Measurements from ENCODE around the gene C22orf31.

Gene C22orf31

DNA sequence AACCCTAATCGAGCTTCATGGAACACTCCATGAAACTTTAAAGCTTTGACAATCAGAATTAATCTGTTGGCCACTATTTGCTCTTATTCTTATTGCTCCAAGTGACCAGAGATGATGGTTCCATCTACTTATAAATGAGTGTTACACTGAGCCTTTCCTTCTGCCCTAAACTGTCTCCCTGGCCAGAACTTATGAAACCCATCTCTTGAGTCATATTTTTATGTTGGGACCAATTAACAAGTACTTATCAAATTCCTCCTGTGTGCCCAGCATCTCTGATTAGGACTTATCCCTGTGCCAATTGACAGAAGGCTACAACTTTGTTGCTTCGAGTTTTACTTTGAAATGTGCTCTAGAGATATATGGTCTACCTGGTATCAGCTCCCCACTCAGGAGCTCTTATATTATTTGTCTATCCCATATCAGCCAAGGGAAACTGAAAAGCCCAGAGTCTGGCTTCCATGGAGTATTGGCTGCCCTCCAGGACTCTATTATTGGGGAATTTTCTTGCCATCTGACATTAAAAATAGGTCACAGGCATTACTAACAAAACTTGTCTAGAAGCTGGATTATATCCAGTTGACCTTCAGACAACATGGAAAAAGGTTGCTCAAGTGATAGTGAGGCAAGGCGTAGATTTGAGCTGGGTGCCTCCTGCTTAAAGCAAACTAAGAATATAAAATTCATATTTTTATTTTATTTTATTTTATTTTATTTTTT is 20.0 kb upstream of the C22orf31 start:
- DNase-seq (ENCODE audit: low read depth in 2 of 2), result no peak

DNA sequence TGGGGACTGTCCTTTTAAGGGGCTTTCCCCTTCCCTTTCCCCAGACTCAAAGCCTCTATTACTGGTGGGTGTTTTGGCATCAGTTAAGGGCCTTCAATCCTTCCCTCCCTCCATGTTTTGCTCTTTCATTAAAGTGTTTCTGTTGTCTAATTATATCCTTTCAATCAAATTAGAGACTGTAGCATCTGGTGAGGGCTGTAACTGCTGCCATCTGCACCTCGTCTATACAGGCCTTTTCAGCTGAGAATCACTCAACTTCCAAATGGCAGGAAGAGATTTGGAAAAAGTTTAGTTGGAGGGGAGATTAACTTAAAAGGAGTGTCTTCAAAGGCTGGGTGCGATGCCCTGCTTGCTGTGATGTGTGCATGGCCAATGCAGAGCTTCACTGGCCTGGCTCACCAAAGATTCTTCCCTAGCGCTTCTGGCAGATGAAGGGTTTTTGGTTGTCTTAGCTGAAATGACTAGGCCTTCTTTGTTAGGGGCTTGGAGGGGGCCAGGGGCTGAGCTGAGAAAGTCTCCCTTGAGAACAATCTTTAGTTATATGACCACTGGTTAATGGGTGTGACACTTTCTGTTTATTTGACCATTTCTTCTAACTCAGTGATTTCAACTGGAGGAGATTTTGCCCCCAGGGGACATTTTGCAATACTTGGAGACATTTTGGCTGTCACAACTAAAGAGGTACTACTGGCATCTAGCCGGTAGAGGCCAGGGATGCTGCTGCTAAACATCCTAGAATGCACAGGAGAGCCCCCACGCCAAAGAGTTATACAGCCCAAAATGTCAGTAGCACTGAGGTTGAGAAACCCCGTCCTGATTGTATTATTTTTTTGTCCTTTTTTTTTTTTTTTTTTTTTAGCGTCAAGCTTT is 18.7 kb upstream of the C22orf31 start:
- no peak for DNase-seq (ENCODE audit: low read depth in 2 of 2)

DNA sequence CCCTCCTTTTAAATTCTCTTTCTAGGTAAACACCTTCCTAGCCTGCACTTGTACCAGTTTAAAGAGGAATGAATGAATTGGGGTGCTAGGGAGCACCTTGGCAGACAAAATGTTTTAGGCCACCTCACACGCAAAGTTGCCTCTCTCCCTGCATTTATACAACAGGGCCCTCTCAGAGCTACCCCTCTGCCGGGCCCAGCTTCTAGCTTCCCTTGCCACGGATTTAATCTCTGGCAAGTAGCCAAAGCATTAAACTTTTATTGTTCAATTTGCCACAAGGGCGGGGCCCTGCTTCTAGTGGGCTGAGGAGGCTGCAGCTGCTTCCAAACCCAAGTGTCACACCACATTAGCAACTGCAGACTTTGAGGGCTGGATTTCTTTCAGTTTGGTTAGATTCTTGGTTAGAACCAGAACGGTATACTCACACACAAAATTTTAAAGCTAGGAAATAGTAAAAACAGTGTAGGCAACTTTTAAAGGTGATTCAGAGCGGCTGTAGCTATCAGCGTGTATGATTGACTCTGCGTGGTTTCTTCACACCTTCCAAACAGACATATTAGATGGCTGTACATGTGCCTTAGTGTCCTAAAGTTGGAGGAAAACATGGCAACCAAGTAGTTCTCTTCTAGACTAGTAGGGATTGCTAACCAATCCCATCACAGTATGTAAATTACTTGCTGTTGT is 17.7 kb upstream of the C22orf31 start:
- no peak for DNase-seq (ENCODE audit: low read depth in 2 of 2)

DNA sequence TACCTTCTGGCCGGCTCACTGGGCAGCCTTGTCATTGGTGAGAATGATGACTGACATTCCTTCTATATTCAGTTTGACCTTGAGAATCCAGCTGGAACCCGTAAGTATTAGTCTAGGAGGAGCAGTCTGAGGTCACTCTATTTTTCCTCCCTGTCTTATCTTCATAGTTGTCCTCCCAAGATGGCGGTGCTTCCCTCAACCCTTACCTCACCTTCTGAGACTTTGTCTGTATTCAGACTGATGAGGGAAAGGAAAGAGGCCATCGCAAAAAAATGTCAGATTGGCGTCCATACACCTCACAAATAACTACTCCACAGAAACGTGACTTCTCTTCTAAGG is 17.2 kb upstream of the C22orf31 start:
- DNase-seq (ENCODE audit: low read depth in 2 of 2), result no peak

DNA sequence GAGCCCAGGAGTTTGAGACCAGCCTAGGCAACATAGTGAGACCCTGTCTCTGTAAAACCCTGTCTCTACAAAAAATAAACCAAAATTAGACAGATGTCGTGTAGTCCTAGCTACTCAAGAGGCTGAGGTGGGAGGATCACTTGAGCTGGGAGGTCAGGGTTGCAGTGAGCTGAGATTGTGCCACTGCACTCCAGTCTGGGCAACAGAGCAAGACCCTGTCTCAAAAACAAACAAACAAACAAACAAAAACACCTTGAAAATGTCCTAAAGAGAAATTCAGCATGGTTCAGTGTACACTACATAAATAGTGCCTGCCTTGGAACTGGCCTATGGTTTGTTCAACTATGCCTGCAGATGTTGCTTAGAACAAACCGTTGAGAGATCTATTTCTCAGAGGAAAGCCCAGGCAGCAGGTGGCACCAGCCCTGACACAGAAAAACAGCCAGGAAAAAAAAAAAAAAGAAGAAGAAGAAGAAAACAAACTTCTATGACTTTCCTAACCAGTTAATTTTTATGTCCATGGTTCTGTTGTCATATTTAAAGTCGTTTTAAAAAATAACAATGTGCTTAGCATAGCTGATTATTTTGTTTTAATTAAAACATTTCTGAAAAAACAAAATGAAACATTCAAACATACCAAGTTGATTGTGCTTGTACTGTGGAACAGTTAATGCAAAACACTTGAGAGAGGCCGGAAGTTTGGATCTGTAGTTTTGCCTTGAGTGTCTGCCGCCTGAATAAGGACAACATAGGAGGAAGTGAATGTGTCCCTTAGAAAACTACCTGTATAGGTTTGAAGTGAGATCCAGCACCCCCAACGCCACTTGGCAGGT is 16.6 kb upstream of the C22orf31 start:
- no peak for DNase-seq (ENCODE audit: low read depth in 2 of 2)

DNA sequence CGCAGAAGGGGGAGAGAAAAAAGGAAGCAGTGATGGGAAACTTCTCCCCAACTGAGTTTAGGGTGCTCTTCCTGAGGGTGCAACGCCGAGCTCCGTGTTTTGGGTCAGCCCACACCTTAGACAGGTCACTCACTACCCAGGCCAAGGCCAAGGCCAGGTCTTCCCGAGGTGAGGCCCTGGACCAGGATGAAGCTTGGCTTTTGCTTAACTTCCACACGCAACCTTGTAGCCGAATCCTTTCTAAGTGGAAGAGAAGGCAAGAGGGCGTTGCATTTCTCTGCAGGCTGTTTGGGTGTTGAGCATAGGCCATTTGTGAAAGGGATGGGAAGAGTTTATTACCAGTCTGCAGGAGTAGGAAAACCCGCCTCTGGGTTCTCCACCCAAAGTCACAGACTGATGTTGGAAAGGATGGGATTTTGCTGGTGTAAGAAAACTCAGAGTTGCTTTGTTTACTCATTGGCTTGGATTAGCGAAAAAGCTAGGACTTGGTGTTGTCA is 12.7 kb upstream of the C22orf31 start:
- DNase-seq (ENCODE audit: low read depth in 2 of 2), result no peak

DNA sequence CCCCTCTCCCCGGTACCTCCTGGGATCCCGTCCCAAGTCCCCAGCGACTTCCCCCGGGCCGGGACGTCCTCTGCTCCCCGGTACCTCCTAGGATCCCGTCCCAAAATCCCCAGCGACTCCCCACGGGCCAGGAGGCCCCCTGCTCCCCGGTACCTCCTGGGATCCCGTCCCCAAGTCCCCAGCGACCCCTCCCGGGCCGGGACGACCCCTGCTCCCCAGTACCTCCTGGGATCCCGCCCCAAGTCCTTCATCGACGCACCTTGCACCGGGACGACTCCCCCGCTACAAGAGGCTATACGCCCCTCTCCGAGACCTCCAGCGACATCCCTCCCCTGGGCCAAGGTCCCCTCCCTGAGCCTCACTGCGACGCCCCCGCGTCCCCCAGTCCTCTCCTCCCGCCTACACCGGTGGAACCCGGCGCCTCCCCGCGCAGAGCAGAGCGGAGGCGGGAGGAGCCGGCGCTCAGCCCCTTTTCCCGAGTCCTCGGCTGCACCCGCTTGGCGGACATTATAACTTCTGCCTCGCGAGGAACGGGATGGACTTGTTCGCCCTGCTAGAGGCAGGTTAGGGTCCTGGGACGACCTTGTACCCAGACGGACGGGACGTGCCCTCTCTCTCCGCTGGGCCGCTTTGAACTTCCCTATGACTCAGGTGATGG is 12.1 kb upstream of the C22orf31 start:
- DNase-seq (ENCODE audit: low read depth in 2 of 2), result no peak

DNA sequence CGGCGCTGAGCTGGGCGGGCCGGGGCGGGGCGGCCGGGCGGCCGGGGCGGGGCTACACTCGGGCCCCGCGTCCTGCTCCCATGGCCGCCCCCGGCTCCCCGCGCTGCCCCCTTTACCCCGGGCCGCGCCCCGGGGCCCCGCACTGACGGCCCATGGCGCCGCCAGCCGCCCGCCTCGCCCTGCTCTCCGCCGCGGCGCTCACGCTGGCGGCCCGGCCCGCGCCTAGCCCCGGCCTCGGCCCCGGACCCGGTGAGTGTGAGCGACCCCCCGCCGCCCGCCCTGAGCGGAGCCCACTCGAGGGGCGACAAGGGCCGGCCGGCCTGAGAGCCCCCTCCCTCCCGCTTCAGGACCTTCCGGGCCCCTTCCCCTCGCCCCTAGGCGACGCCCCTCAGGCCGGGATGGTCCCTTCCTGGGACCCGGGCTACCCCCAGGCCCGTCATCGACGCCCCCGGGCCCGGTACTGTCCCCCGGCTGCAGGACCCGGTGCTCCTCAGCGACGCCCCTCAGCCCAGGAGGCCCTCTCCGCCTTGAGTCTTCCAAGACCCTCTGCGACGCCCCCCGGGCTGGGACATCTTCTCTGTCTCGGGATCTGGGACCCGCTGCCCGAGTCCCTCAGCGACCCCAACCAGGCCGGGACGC is 11.5 kb upstream of the C22orf31 start, which contains the start of gene KREMEN1:
Gene KREMEN1, plus strand, starts transcription at position 57 of the 639 bp plus-strand sequence. Its CDS starts 96 bp downstream, at position 153.
- no peak for DNase-seq (ENCODE audit: low read depth in 2 of 2)

DNA sequence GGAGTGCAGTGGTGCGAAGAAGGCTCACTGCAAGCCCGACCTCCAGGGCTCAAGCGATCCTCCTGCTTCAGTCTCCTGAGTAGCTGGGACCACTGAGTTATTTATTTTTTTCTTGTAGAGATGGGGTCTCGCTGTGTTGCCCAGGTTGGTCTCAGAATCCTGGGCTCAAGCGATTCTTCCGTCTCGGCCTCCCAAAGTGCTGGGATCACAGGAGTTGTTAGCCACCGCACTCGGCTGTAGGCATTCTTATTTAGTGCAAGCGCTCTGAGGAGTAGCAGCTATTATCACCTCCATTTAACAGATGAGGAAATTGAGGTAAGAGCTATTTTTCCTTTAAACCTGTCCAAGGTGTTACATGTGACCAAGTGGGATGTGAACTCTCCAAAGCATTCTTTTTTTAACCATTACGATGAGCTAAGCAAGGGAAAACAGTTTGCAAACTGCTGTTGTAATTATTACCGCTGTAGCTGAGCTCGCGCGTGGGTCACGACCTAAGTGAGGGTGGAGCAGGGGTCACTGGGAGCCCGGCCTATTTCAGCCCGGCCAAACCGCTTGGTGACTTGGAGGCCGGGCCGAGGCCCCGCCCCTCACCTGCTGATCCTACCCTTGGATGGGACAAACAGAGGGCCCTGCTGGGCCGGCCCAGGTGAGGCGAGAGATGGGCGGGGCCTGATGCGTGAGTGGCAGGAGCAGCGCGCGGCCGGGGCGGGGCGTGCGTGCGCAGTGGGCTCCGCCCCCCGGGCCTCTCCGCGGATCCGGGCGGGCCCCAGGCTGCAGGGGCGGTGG is 10.8 kb upstream of the C22orf31 start:
- peak; percentile 61 to 72 for DNase-seq (ENCODE audit: low read depth in 2 of 2)

DNA sequence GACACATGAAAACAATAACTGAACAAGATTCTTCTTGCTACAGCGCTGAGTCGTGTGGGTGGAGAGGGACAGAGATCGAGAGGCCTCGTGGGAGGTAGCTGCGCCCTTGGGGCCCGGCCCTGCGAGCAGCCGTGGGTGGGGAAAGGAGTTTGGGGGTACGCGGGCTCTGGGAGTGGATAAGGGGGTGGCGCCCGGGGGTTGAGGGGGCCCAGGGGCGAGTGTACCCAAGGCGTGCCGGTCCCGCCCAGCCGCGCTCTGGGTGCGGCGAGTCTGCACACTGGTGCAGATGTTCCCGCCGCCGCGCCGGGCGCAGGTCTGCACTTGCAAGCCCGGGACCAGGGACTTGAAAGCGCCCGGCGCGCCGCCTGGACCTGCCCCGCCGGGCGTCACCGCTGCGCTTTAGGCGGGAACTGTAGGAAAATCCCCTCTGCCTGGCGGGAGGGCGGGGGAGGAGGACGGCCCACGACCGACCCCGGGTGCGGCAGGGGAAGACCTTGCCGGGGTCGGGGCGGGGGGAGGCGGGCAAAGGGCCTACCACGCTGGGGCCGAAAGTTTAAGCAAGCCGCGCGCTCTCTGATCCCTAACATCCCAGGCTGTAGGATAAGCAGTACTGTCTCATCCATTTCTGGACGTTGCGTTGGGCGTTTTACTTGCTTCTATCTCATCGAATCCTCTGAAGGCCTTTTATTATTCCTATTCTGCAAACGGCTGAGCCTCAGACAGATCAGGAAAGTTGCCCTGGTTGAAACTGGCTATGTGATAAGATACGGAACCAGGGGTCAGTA is 9.8 kb upstream of the C22orf31 start:
- no peak for DNase-seq (ENCODE audit: low read depth in 2 of 2)

DNA sequence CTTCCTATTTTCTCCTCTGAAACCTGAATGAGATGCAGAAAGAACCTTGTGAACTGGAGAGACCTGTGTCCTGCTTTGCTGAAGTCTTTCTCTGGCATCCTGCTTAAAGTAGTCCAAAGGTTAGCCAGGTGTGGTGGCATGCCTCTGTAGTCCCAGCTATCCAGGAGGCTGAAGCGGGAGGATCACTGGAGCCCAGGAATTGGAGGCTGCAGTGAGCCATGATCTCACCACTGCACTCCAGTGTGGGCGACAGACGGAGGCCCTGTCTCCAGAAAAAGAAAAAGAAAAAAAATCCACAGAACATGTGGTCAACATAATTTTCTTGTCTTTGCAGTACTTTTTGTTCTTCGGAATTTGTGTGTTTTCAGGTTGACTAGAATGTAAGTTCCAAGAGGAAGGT is 8.9 kb upstream of the C22orf31 start:
- DNase-seq (ENCODE audit: low read depth in 2 of 2), result no peak

DNA sequence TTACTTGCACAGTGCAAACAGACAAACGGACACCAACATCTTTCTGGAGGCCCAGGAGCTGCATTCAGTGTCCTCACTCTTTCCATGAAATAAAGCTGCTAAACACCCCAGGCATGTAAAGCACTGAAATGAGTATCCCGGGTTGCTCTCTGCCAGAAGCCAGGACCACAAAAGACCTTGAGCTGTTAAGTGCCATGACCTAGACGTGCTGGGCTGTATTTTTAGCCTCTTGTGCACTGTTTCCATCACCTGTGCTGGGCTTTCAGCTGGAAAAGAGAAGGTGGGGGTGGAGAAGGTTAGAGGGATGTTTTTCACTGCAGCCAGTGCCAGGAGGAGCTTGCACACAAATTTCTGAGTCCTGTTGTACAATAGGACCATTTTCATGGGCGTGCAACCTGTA is 7.8 kb upstream of the C22orf31 start:
- no peak for DNase-seq (ENCODE audit: low read depth in 2 of 2)

DNA sequence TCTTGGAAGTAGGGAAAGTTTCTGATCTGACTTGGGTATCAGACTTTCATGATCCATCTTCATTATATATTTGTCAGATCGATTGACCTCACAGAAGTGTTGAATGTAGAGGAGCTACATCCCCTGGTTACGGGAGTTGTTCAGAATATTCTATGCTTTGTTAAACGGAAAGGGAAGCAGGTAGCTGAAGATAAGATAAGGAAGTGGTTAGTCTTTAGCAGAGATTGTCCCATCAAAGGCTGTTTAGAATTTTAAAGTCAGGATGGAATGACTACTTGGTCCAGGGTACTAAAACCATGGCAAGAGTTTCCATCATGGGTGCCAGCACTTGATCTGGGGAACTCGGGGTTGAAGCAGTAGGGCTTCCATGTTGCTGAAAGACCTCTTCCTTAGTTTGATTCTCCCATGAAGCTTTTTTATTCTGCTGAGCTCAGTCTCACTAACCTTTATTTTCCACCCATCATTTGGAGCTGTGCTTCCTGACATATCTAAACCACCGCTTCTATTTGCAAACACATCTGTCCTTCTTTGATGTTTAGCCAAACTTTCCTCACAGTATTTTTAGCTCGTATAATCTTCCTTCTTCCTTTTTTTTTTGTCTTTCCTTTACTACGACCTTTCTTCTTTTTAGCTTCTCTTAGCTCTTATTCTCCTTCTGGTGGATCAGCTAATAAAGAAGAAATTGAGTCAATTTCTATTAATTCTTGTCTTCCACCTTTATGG is 4.0 kb upstream of the C22orf31 start:
- DNase-seq (ENCODE audit: low read depth in 2 of 2), result no peak

DNA sequence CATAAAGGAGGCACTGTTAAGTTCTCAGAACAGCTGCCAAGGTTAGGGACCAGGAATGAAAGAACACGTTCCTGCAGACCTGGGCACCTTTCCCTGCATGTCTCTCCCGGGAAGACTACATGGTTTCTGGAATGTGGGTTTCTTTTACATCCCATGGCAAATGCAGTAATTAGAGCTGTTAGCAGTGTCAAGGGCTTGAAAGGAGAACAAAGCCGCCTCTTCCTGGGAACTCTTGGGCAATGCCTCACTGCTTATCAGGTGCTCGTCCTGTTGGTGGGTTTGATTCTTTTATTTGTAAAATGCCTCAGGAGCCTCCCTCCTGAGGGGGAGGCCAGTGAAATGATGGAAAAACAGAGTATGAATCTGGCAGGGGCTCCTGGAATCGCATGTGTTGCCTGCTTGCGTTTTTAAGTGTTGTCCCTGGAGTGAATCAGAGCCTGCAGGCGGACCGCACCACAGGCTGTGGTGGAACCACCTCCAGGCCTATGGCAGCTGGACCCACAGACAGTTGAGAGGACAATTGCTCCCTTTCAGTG is 723 bp upstream of the C22orf31 start:
- no peak for DNase-seq (ENCODE audit: low read depth in 2 of 2)

DNA sequence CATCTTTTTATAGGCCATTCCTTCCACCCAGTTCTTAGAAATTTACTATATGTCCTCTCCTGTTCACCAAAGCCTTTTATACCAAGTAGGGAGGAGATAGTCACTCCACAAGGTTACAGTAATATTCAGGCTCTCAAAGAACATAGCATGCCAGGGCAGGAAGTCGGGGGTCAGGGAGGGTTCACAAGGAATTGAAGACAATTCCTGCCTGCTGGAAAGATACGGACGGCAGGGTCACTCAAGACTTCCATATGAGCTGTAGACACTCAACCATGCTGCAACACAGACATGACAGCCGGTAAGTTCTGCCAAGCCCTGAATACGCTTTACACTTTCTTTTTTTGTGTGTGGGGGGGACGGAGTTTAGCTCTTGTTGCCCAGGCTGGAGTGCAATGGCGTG is 700 bp downstream of the C22orf31 start:
- no peak for DNase-seq (ENCODE audit: low read depth in 2 of 2)

DNA sequence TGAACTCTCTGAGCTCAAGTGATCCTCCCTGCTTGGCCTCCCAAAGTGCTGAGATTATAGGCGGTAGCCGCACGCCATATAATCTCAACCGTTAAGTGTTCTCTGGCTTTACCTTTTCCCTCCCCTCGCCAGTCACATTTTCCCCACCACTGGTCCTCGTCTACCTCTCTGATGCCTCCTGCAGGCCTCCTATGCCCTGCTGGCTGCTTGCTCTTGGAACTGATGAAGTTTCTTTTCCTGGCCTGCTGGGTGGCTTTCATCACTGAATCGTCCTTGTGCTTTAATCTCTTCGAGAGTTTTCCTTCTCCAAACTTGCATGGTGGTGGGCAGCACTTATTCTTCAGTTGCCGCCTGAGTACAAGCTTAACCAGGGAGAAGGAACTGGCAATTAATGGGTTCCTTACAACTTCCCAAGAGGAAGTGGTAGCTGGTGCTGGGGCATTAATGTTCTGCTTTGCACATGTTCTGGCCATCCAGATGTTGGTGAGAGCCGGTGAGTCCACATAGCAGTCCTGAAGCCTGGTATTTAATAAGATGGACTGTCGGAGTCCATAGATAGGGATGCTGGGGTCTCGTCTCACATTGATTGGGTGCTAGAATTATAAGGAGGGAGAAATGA is 1.3 kb downstream of the C22orf31 start:
- DNase-seq (ENCODE audit: low read depth in 2 of 2), result no peak

DNA sequence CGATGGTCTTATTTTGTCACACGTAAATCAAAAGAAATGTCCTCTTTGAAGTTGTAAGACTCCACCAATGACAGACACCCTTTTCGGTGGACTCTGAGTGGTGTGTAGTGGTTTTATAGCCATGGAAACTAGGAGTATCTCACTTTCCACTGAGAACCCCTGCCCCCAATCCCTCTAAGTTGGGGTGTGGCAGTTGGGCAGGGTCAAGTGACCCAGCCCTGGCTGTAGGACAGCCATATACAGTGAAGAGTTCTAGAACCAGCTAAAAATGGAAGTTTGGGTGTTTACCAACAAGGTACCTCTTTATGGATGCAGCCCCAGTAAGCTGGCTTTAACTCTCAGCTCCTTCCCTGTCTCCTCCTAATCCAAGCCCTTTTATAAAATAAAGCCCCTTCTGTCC is 5.2 kb downstream of the C22orf31 start:
- DNase-seq (ENCODE audit: low read depth in 2 of 2), result no peak

Measured in stimulated activated CD4-positive, alpha-beta T cell treated with anti-CD3 and anti-CD28 coated beads, Interleukin-1b, Interleukin-23, amount 100 ng/mL, for 1 hour (primary cell).